ENCODE measurements around the gene FBXW11. TPM values are rescaled to one million over a fixed set of nuclear protein-coding genes. Genes with fewer than 3 reads are reported as not detected.
"Not testable (repeated sequence)": the region's sequence is repeated elsewhere in the genome, so short reads cannot be mapped to it uniquely, and the experiment has no call there.

The FBXW11 gene
- total RNA-seq, 1 donor from 2014 or later = 54.1 TPM

- DNase-seq (ENCODE audit: low spot score) = no peak
Measured at GRCh38 chr5:171984748-171985419, 21.6 kb downstream of the FBXW11 start.

DNA sequence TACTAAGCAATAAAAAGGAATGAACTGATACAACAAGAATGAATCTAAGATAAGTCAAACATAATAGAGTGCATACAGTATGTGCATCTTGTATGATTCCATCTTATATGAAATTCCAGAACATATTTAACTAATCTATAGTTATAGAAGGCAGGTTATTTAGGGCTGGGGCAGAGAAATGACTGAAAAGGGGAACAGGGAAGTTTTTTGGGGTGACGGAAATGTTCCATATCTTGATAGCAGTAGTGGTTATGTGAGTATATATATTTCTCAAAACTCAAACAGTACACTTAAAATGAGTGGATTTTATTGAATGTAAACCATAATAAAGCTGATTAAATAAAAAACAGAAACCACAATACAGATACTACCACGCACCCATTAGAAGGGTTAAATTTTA lies 24.6 kb downstream of the FBXW11 start:
- no peak for DNase-seq (ENCODE audit: low spot score)

DNA sequence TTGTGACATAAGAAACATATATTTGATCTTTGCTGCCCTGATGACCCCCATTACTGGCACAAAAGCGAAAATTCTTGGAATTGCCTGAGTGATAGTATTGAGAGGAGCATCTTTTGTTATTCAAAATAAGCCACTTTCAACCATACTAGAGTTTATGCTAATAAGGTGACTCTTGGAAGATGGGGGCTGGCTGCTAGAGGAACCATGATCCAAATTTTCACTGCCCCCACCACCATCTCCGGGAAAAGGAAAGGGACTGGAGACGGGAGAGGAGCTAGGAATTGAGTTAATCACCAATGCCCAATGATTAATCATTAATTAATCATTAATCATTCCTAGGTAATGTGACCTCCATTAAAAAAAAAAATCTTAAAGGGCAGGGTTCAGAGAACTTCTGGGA lies 25.6 kb downstream of the FBXW11 start:
- DNase-seq (ENCODE audit: low spot score) = no peak

GRCh38 chr5:171979606-171980005 lies 26.8 kb downstream of the FBXW11 start:
- no peak for DNase-seq (ENCODE audit: low spot score)

DNA sequence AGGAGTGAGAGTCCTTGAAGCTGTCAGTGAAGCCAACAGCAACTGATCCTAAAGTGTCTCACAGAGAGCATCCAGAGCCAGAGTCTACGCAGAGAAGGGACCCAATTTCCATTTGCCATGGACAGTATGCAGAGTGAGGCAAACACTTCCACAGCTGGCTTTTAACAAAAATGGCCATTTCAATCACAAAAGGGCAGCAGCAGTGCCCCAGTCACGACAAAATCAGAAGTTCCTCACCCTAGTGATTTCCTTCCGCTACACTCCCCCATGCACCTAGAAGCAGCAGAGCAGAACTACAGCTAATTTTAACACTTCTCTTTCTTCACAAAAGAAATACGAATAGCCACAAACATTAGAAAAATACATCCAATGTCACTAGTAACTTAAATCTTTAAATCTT lies 27.9 kb downstream of the FBXW11 start:
- no peak for DNase-seq (ENCODE audit: low spot score)

DNA sequence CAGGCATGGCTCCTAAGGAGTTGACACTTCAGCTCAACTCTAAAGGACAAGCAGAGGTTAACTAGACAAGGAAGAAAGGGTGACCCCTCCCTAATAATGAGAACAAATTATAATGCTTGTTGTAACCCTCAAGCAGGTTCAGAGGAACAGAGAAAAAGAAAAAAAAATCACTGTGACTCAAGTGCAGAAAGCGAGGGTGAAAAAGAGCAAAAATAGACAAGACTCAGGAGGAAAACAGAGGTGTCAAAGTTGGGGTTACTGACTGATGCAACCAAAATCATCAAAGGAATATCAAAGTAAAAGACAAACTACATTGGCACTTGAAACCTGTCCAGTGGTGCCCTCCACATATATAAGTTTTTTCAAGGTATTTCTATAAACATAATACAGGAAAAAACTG lies 28.4 kb downstream of the FBXW11 start:
- no peak for DNase-seq (ENCODE audit: low spot score)

DNA sequence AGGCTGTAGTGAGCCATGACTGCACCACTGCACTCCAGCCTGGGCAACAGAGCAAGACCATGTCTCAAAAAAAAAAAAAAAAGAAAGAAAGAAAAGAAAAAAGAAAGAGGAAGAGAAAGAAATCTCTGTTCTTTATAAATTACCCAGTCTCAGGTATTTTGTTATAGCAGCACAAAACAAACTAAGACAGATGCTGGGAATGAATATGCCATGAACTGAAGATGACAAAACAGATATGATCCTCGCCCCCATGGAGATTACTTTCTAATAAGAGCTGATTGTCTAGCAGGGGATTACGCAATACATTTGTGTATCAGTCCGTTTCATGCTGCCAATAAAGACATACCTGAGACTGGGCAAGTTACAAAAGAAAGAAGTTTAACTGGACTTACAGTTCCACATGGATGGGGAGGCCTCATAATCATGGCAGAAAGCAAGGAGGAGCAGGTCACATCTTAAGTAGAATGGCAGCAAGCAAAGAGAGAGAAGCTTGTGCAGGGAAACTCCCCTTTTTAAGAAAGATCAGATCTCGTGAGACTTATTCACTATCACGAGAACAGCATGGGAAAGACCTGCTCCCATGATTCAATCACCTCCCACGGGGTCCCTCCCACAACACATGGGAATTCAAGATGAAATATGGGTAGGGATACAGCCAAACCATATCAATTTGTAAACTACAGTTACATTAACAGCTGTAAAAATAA lies 29.0 kb downstream of the FBXW11 start:
- DNase-seq (ENCODE audit: low spot score) = not testable (repeated sequence)

DNA sequence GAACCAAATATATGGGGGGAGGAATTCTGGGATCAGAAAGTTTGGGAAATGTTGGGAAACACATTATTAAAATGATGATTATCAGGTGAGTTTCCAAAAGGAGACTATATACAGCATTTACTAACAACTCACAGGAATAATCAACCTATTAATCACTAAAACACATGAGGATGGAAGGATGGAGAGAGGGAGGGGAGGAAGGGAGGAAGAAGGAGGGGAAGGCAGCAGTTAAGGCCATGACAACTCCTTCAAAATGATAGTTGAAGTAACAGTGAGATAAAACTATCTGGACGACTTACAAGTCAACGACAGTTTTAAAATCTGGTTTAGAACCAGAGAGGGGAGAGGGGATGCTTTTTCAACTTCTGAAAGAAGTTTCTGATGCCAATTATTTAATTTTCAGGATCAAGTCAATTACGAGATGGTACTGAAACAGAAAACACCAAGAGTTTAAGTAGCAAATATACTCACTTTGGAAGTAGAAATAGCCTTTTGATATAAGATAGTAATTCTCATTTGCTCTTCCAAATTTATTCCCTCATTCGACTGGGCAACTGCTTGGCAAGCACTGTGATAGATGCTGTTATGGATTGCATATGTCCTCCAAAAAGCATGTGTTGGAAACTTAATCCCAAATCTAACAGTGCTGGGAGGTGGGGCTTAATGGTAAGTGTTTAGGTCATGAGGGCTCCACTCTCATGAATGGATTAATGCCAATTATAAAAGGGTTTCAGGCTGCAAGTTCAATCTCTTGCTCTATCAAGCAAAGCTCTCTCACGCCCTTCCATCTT lies 30.4 kb downstream of the FBXW11 start:
- DNase-seq (ENCODE audit: low spot score) = no peak

DNA sequence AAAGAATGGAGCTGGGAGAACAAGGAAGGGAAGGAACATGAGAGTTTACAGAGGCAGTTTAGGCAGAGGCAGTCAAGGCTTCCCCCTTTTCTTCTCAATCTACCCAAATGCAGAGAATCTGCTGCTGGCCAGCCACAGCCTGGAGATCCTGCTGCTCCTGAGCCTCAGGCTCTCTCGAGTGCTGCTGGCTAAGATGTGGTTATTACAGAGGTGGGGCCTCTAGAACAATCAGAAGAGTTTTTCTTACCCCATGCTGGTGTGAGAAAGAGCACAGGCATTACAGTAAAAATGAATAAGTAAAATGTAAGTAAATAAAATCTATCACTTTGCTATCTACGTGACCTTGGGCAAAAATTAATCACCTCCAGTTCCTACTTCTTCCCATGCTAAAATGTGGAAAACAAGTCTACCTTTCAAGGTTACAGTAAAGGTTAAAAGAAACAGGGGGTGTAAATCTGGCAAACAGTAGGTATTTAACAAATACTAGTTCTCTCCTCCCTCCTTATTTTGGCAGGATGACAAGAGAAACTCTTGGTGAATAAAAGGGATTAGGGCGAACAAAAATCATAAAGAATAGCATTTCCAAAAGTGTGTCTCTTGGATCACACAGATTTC lies 31.1 kb downstream of the FBXW11 start:
- no peak for DNase-seq (ENCODE audit: low spot score)

DNA sequence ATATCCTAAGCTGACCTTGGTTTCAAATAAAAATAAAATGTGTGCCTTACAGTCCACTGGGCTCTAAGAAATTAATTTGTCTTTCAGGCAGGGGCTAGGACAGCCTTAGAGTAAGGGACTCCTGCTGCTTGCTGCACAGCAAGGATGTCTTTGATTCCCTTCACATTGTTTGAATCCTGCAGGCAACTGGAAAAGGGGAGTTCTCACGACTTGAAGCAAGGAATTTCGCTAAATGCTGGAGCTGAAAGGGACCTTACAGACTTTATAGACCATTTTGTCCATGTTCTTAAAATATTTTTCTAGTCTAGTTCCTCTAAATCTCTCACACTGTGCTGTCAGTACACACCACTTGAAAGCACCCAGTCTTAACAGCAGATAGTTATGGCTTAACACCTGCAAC lies 35.6 kb downstream of the FBXW11 start:
- no peak for DNase-seq (ENCODE audit: low spot score)

- no peak for DNase-seq (ENCODE audit: low spot score)
Measured at GRCh38 chr5:171969288-171969880, 37.1 kb downstream of the FBXW11 start.

GRCh38 chr5:171968531-171968930 lies 37.9 kb downstream of the FBXW11 start:
- no peak for DNase-seq (ENCODE audit: low spot score)

- DNase-seq (ENCODE audit: low spot score) = no peak
Measured at GRCh38 chr5:171966964-171967363, 39.5 kb downstream of the FBXW11 start.

DNA sequence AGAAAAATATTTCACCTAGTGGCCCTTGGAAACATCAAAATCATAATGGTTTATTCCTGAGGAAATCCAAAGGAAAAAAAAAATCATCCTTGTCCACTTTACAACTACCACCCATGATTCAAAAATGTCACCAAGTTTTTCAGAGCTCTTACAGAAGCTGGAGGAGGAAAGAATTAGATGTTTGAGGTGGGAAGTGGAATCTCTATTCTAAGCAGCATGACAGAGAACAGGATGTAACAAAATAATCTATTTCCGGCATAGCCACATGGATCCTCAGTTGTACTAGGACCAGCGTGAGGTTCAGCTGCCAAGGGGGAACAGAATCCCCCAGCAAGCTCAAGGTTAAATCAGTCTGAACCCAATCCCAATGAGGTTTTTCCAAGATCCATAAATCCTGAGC lies 40.2 kb downstream of the FBXW11 start:
- DNase-seq (ENCODE audit: low spot score) = no peak

DNA sequence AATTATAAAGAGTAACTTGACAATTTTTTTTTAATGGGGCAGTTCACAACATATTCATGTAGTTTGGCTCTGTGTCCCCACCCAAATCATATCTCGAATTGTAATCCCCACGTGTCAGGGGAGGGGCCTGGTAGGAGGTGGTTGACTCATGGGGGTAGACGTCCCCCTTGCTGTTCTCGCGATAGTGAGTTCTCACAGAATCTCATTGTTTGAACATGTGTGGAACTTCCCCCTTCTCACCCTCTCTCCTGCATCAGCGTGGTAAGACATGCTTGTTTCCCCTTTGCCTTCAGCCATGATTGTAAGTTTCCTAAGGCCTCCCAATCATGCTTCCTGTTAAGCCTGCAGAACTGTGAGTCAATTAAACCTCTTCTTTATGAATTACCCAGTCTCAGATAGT lies 40.7 kb downstream of the FBXW11 start:
- no peak for DNase-seq (ENCODE audit: low spot score)

- DNase-seq (ENCODE audit: low spot score) = no peak
Measured at GRCh38 chr5:171963416-171963815, 43.0 kb downstream of the FBXW11 start.

GRCh38 chr5:171961117-171961516 lies 45.3 kb downstream of the FBXW11 start:
- no peak for DNase-seq (ENCODE audit: low spot score)

GRCh38 chr5:171957591-171958251 lies 48.7 kb downstream of the FBXW11 start:
- no peak for DNase-seq (ENCODE audit: low spot score)

- DNase-seq (ENCODE audit: low spot score) = no peak
Measured at GRCh38 chr5:171956887-171957495, 49.4 kb downstream of the FBXW11 start.

DNA sequence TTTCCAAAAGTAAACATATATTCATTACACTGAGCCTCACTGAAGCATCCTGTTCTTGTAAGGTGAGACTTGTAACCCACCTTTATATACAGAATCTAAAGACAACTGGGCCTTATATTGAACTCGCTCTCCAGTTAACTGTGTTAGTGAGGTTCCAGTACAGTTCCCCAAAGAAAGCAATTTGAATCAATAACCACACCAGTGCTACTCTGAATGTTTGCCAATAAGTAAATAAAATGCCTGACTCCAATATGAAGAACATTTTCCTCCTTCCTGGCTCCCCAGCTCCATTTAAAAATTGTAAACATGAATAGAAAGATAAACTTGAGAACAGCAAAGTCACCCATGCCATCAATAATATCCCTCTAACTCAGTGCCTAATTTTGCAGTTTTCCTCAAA lies 50.1 kb downstream of the FBXW11 start:
- no peak for DNase-seq (ENCODE audit: low spot score)

GRCh38 chr5:171955761-171956160 lies 50.7 kb downstream of the FBXW11 start:
- no peak for DNase-seq (ENCODE audit: low spot score)
